Prostate gland (tissue), 2 donors: ENCODE data around the gene GGT6. TPM values are rescaled to one million over a fixed set of nuclear protein-coding genes. Genes with fewer than 3 reads are reported as not detected.

Source experiments
- DNase-seq: peaks from one replicate; pipeline ENCODE4 v3.0.0-alpha.2; 2019; ENCODE audit warnings: low spot score
- H3K27ac ChIP-seq, 2 donors: fragments of 200-600 bp; sonication (generic); 2 replicates each; pipeline ENCODE4 v1.5.1; 2017 to 2019
- H3K27me3 ChIP-seq: fragments of 200-600 bp; sonication (generic); replicated peaks from 2 replicates; pipeline ENCODE4 v1.5.1; 2019; ENCODE audit not compliant: insufficient read depth
- H3K36me3 ChIP-seq, 2 donors: fragments of 200-600 bp; sonication (generic); 1 replicate in 1 of 2; 2 replicates in 1 of 2; pipeline versions ENCODE4 v1.5.1 to v1.8.1; 2017 to 2019
- H3K4me1 ChIP-seq: fragments of 200-600 bp; sonication (generic); replicated peaks from 2 replicates; pipeline ENCODE4 v1.5.1; 2019
- H3K4me3 ChIP-seq, 2 donors: fragments of 200-600 bp; sonication (generic); 2 replicates each; pipeline ENCODE4 v1.5.1; 2017 to 2019
- H3K9me3 ChIP-seq: fragments of 200-600 bp; sonication (generic); 2 replicates; pipeline ENCODE4 v1.5.1; 2017
- POLR2A ChIP-seq: fragments of 450-650 bp; IDR thresholded peaks from one replicate; pipeline ENCODE4 v1.6.1; 2016; ENCODE audit warnings: antibody characterized with exemption, mild to moderate bottlenecking
- POLR2AphosphoS5 ChIP-seq: sonication (generic); formaldehyde crosslinking; IDR thresholded peaks from one replicate; pipeline ENCODE4 v1.6.1; 2017; ENCODE audit warnings: antibody characterized with exemption
- WGBS: methylation state at CpG from one replicate; pipeline ENCODE4 v1.1.5; 2018; 5-methylcytosine and 5-hydroxymethylcytosine counted together
- intact Hi-C: fragments of 100-400 bp; cut with DNase I; formaldehyde crosslinking; loops from one replicate; pipeline ENCODE4 v1.14.2; 2022
- total RNA-seq, 2 donors: library from RNA; depleted of rRNA; stranded (reverse); fragments of >200 nt; gene quantifications; one replicate each; pipeline ENCODE4 v1.1.0, GENCODE V29; 2016
- TF ChIP-seq, protein P1 (sequence below), 4 experiments: fragments of 200-600 bp in 2 of 4; fragments of 450-650 bp in 2 of 4; sonication (generic) in 2 of 4; IDR thresholded peaks; 1 replicate in 3 of 4; 2 replicates in 1 of 4; pipeline ENCODE4 v1.5.1; 2016 to 2019; ENCODE audit warnings: antibody characterized with exemption in 4 of 4, mild to moderate bottlenecking in 2 of 4, moderate library complexity in 2 of 4

GGT6 gene
- total RNA-seq, 2 donors from 2014 or later: 23.5 to 35.6 TPM

GRCh38 chr17:4545217-4545951 lies 15.0 kb downstream of the GGT6 start:
- H3K4me3 ChIP-seq: no peak overlapping the region
- H3K9me3 ChIP-seq: no peaks in the 10 kb centered on the region
- WGBS: 90% methylated on average over 28 of the region's 32 CpGs
- H3K36me3 ChIP-seq: peaks cover 5 to 40% of the 10 kb centered on the region in 2 donors
- no peak for DNase-seq
- TF ChIP-seq, protein P1, sequence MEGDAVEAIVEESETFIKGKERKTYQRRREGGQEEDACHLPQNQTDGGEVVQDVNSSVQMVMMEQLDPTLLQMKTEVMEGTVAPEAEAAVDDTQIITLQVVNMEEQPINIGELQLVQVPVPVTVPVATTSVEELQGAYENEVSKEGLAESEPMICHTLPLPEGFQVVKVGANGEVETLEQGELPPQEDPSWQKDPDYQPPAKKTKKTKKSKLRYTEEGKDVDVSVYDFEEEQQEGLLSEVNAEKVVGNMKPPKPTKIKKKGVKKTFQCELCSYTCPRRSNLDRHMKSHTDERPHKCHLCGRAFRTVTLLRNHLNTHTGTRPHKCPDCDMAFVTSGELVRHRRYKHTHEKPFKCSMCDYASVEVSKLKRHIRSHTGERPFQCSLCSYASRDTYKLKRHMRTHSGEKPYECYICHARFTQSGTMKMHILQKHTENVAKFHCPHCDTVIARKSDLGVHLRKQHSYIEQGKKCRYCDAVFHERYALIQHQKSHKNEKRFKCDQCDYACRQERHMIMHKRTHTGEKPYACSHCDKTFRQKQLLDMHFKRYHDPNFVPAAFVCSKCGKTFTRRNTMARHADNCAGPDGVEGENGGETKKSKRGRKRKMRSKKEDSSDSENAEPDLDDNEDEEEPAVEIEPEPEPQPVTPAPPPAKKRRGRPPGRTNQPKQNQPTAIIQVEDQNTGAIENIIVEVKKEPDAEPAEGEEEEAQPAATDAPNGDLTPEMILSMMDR (IDR thresholded peaks at IDR 0.05): no peak
- no peak for TF ChIP-seq POLR2AphosphoS5
- no peak for TF ChIP-seq POLR2A
- no peak overlapping the region for H3K27ac ChIP-seq
- intact Hi-C loops: no loop called here
- H3K4me1 ChIP-seq: no peaks in the 10 kb centered on the region
- H3K27me3 ChIP-seq: no peaks in the 10 kb centered on the region

GRCh38 chr17:4544951-4545216 lies 15.5 kb downstream of the GGT6 start:
- DNase-seq: no peak
- Histone ChIP-seq H3K27ac (no peak overlapping the region), H3K9me3 (no peaks in the 10 kb centered on the region), H3K4me3 (no peak overlapping the region), H3K36me3 (peaks cover 5 to 35% of the 10 kb centered on the region in 2 donors), H3K27me3 (no peaks in the 10 kb centered on the region), H3K4me1 (no peaks in the 10 kb centered on the region)
- intact Hi-C loops: no loop called here
- 87% methylated on average over 18 of the region's 18 CpGs for WGBS
- TF ChIP-seq, protein P1 (IDR thresholded peaks at IDR 0.05): no peak
- TF ChIP-seq POLR2A (no peak), POLR2AphosphoS5 (no peak)

DNA sequence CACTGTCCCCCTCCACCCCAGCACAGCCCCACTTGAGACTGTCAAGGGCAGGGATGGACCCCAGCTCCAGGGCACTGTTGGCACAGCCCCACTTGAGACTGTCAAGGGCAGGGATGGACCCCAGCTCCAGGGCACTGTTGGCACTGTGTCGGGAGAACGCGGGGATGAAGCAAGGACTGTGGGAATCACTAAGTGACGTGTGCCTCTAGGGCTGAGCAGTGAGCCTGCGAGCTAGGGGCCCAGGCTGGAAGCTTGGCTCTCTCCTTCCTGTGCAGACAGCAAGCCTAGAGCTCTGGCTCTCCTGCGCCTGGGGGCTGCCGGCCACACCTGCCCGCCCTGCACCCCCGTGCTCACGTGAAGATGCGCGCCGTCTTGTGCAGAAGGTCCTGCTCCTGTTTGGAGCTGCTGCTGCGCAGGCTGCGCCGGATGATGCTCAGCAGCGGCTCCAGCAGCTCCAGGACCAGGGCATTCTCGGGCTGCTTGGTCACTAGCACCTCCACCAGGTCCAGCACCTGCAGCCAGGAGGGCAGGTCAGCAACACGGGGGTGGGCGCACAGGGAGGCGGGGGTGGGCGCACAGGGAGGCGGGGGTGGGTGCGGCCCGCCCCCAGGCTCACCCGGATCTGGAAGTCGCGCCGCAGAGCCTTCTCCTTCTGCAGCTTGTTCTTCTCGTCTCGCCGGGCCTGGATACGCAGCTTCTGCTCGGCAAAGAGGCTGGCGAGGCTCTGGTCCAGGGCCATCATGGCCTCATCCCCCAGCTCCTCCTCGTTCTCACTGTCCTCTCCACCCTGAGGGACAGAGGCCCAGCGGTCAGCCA lies 16.0 kb downstream of the GGT6 start:
- WGBS: 92% methylated on average over 33 of the region's 37 CpGs
- H3K4me1 ChIP-seq: no peaks in the 10 kb centered on the region
- H3K36me3 ChIP-seq: peaks cover 5 to 32% of the 10 kb centered on the region in 2 donors
- no peak overlapping the region for H3K27ac ChIP-seq
- no peaks in the 10 kb centered on the region for H3K27me3 ChIP-seq
- DNase-seq: no peak
- intact Hi-C loops: no loop called here
- no peak overlapping the region for H3K4me3 ChIP-seq
- TF ChIP-seq POLR2AphosphoS5 (no peak), POLR2A (no peak)
- TF ChIP-seq, protein P1 (IDR thresholded peaks at IDR 0.05): no peak
- H3K9me3 ChIP-seq: no peaks in the 10 kb centered on the region

DNA sequence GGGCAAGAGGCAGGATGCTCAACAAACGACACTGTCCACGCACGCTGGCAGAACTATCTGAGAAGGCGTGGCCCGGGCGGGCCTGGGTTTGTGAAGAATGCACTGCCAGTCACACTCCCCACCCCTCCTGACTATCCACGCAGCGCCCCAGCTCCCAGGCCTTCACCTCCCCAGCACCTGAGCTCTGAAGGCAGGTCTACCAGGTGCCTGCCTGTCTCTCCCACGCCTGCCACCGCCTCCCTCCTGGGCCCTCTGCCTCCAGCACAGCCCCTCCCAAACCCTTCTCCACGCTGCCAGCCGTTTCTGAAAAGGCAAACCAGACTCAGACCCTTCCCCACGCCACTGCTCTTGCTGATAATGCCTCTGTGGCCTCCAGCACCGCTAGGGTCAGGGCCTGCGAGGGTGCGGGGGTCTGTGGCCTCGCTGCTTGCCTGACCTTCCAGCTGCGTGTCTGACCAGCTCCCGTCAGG lies 16.8 kb downstream of the GGT6 start:
- DNase-seq: no peak
- no peak for TF ChIP-seq POLR2AphosphoS5
- no peak for TF ChIP-seq POLR2A
- TF ChIP-seq, protein P1 (IDR thresholded peaks at IDR 0.05): no peak
- H3K4me1 ChIP-seq: no peaks in the 10 kb centered on the region
- peaks cover 1 to 25% of the 10 kb centered on the region in 2 donors for H3K36me3 ChIP-seq
- H3K4me3 ChIP-seq: no peak overlapping the region
- 73% methylated on average over 19 of the region's 19 CpGs for WGBS
- no peaks in the 10 kb centered on the region for H3K9me3 ChIP-seq
- H3K27ac ChIP-seq: no peak overlapping the region
- H3K27me3 ChIP-seq: no peaks in the 10 kb centered on the region
- intact Hi-C loops: no loop called here
